AG10803 (cell line): Measurements from ENCODE around the gene CIROP.

Source experiments
- DNase-seq: peaks from one replicate; pipeline ENCODE4 v3.0.0; 2010; ENCODE audit warnings: low read depth
- H3K4me3 ChIP-seq: 2 replicates; pipeline ENCODE4 v1.5.1; 2011; ENCODE audit warnings: mild to moderate bottlenecking, low read length, control low read depth
- TF ChIP-seq, protein P1 (sequence below): conservative IDR thresholded peaks from 2 replicates; pipeline ENCODE4 v1.5.1; 2011; ENCODE audit warnings: mild to moderate bottlenecking, low read length, control low read depth, inconsistent platforms

Gene CIROP

DNA sequence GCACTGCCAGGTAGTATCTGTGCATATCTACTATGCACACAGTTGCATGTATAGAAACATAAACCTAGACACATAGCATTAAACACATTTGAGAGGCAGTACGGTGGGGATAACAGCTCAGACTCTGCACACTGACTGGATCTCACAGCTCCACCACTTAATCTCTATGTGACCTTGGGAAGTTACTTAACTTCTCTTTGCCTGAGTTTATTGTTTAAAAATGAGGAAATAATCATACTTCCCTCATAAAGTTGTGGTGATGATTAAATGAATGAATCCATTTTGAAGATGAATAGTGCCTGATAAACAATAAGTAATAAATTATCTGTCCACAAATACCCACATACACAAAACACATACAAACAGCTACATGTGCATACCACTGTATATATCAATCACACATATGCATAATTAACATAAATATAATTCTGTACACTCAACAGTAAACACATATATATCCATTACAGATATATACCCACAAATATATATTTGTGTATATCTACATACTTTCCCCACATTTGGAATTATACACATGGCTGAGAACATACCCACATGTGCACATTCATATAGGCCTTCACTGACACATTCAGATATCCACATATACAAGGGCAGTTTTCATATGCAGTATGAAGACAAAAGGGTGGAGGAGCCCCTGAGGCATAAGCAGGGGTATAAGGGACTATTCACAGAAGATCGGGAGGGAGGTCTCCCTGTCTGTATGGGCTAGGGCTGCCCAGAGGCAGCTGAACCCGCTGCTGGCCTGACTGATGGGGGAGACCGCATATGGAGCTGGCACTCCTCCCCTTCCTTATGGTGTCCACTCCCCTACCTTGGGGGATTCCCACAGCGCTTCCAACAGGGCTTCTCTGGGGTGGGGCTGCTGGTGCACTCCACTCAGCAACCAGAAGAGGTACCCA lies 53.4 kb downstream of the CIROP start:
- TF ChIP-seq, protein P1, sequence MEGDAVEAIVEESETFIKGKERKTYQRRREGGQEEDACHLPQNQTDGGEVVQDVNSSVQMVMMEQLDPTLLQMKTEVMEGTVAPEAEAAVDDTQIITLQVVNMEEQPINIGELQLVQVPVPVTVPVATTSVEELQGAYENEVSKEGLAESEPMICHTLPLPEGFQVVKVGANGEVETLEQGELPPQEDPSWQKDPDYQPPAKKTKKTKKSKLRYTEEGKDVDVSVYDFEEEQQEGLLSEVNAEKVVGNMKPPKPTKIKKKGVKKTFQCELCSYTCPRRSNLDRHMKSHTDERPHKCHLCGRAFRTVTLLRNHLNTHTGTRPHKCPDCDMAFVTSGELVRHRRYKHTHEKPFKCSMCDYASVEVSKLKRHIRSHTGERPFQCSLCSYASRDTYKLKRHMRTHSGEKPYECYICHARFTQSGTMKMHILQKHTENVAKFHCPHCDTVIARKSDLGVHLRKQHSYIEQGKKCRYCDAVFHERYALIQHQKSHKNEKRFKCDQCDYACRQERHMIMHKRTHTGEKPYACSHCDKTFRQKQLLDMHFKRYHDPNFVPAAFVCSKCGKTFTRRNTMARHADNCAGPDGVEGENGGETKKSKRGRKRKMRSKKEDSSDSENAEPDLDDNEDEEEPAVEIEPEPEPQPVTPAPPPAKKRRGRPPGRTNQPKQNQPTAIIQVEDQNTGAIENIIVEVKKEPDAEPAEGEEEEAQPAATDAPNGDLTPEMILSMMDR, result no peak
- no peak for DNase-seq
- no peak overlapping the region for H3K4me3 ChIP-seq
